ENCODE measurements around the gene MGMT.

DNA sequence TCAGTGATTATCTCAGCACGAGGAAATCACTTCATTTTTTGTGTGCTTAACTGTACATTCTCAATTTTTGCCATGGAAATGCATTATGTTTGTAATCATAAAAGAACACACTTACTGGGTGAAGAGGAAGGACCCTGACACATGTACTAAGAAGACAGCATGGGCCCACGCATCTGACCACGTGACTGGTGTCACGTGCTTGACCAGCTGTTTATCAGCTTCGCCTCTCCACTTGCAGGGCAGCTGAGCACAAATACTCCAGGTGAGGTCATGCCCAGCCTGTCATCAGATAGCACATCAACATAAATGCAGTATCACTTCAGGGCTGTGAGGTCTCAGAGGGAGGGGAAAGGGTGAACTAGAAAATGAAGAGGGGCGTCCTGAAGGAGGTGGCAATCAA is 317.2 kb downstream of the MGMT start:
- no peak for TF ChIP-seq EZH2 (IDR thresholded peaks at IDR 0.05; ENCODE audit: borderline replicate concordance, low read depth, low read length, severe bottlenecking)
- TF ChIP-seq, protein P1, sequence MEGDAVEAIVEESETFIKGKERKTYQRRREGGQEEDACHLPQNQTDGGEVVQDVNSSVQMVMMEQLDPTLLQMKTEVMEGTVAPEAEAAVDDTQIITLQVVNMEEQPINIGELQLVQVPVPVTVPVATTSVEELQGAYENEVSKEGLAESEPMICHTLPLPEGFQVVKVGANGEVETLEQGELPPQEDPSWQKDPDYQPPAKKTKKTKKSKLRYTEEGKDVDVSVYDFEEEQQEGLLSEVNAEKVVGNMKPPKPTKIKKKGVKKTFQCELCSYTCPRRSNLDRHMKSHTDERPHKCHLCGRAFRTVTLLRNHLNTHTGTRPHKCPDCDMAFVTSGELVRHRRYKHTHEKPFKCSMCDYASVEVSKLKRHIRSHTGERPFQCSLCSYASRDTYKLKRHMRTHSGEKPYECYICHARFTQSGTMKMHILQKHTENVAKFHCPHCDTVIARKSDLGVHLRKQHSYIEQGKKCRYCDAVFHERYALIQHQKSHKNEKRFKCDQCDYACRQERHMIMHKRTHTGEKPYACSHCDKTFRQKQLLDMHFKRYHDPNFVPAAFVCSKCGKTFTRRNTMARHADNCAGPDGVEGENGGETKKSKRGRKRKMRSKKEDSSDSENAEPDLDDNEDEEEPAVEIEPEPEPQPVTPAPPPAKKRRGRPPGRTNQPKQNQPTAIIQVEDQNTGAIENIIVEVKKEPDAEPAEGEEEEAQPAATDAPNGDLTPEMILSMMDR (IDR thresholded peaks at IDR 0.05; ENCODE audit: borderline replicate concordance, extremely low read depth, low read length, poor library complexity, severe bottlenecking): no peak
